GM12878 (cell line): ENCODE results near the gene FBXL7. TPM values are rescaled to one million over a fixed set of nuclear protein-coding genes. Genes with fewer than 3 reads are reported as not detected.

Experiments
- ATAC-seq: fragments of 200-7000 bp; cut with Tn5 transposase; 3 replicates; pipeline ENCODE4 v1.9.1; 2020; ENCODE audit warnings: mild to moderate bottlenecking, moderate library complexity
- BruUV-seq: library from RNA; stranded (reverse); fragments of 400-500 nt; replicated peaks from 2 replicates; lab custom pipeline; 2021; lab: Mats Ljungman, UMichigan
- CTCF ChIA-PET: fragments of 300-600 bp; sonication (Branson Sonifier 250); formaldehyde crosslinking; extraction: SDS; loops from one replicate; lab custom pipeline; 2021; ENCODE audit warnings: inconsistent platforms; lab: Yijun Ruan, JAX
- POLR2A ChIA-PET: fragments of 350-600 bp; formaldehyde crosslinking; extraction: SDS; loops from one replicate; lab custom pipeline; 2021; ENCODE audit warnings: inconsistent platforms; lab: Charles Lee
- RAD21 ChIA-PET: fragments of 300-600 bp; sonication (Branson Sonifier 250); formaldehyde crosslinking; loops from one replicate; lab custom pipeline; 2023; ENCODE audit warnings: antibody characterized with exemption; ENCODE audit not compliant: unreplicated experiment; lab: Charles Lee
- SMC1A ChIA-PET: fragments of 300-600 bp; sonication (Branson Sonifier 250); formaldehyde crosslinking; loops from one replicate; lab custom pipeline; 2023; ENCODE audit not compliant: unreplicated experiment, uncharacterized antibody; lab: Charles Lee
- DNase-seq: peaks from one replicate; pipeline ENCODE4 v3.0.0-alpha.2; 2011; ENCODE audit warnings: low read depth, low spot score
- FAIRE-seq: peaks from 3 replicates; lab custom pipeline; 2011; peaks lifted over from hg19 to GRCh38; lab: Jason Lieb, UNC
- H2AFZ ChIP-seq: 2 replicates; pipeline ENCODE4 v1.6.0; 2011; ENCODE audit warnings: low read depth, low read length, control low read depth; ENCODE audit not compliant: control insufficient read depth
- H3K27ac ChIP-seq: 2 replicates; pipeline ENCODE4 v1.5.1; 2011; ENCODE audit warnings: control low read depth; ENCODE audit not compliant: control insufficient read depth, insufficient read depth
- H3K27me3 ChIP-seq, 2 experiments: replicated peaks in 1 of 2; 2 replicates each; pipeline versions ENCODE4 v1.6.0 to v1.6.1; 2011; ENCODE audit warnings: low read length in 1 of 2; ENCODE audit not compliant: control insufficient read depth in 2 of 2, insufficient read depth in 2 of 2
- H3K36me3 ChIP-seq, 2 experiments: 2 replicates each; pipeline ENCODE4 v1.5.1; 2011; ENCODE audit warnings: low read length in 1 of 2; ENCODE audit not compliant: control insufficient read depth in 2 of 2, insufficient read depth in 2 of 2
- H3K4me1 ChIP-seq: 2 replicates; pipeline ENCODE4 v1.6.1; 2011; ENCODE audit warnings: mild to moderate bottlenecking, low read length, moderate library complexity, mixed read lengths; ENCODE audit not compliant: control insufficient read depth, insufficient read depth
- H3K4me2 ChIP-seq: 2 replicates; pipeline ENCODE4 v1.6.0; 2011; ENCODE audit warnings: control low read depth; ENCODE audit not compliant: control insufficient read depth, insufficient read depth
- H3K4me3 ChIP-seq: fragments of 200-600 bp; sonication (generic); 2 replicates; pipeline ENCODE4 v1.5.1; 2016
- H3K79me2 ChIP-seq: 2 replicates; pipeline ENCODE4 v1.6.0; 2011; ENCODE audit warnings: low read length; ENCODE audit not compliant: control insufficient read depth, insufficient read depth
- H3K9ac ChIP-seq: 2 replicates; pipeline ENCODE4 v1.8.0; 2011; ENCODE audit warnings: low read length, control low read depth, mixed read lengths; ENCODE audit not compliant: control insufficient read depth, insufficient read depth
- H3K9me3 ChIP-seq: replicated peaks from 3 replicates; pipeline ENCODE4 v1.5.1; 2011; ENCODE audit warnings: mild to moderate bottlenecking, low read length; ENCODE audit not compliant: control insufficient read depth, insufficient read depth
- H4K20me1 ChIP-seq: 2 replicates; pipeline ENCODE4 v1.6.0; 2011; ENCODE audit not compliant: control insufficient read depth, insufficient read depth
- BHLHE40 ChIP-seq, 2 experiments: fragments of 450-650 bp in 1 of 2; IDR thresholded peaks; 2 replicates each; pipeline ENCODE4 v1.6.1; 2011 to 2017; ENCODE audit warnings: low read depth in 2 of 2, borderline replicate concordance in 1 of 2, improper control_type of control experiment in 1 of 2, low read length in 1 of 2, mild to moderate bottlenecking in 1 of 2
- E4F1 ChIP-seq: fragments of 450-650 bp; IDR thresholded peaks from 2 replicates; pipeline ENCODE4 v1.6.1; 2018; ENCODE audit warnings: borderline replicate concordance, mild to moderate bottlenecking; ENCODE audit not compliant: partially characterized antibody
- GATAD2B ChIP-seq: fragments of 450-650 bp; conservative IDR thresholded peaks from 2 replicates; pipeline ENCODE4 v1.6.1; 2017; ENCODE audit warnings: low read depth, mild to moderate bottlenecking, moderate library complexity
- HCFC1 ChIP-seq: fragments of 150-350 bp; IDR thresholded peaks from 2 replicates; pipeline ENCODE4 v1.6.1; 2014; ENCODE audit warnings: low read length
- HSF1 ChIP-seq: fragments of 150-350 bp; IDR thresholded peaks from 2 replicates; pipeline ENCODE4 v1.6.1; 2014; ENCODE audit warnings: mild to moderate bottlenecking, low read depth, low read length
- KLF5 ChIP-seq: fragments of 450-650 bp; IDR thresholded peaks from 2 replicates; pipeline ENCODE4 v1.6.1; 2014; ENCODE audit warnings: mild to moderate bottlenecking; ENCODE audit not compliant: partially characterized antibody
- LARP7 ChIP-seq: fragments of 450-650 bp; IDR thresholded peaks from 2 replicates; pipeline ENCODE4 v1.6.1; 2017; ENCODE audit warnings: mild to moderate bottlenecking
- MEF2A ChIP-seq: IDR thresholded peaks from 2 replicates; pipeline ENCODE4 v1.6.1; 2011; ENCODE audit warnings: low read depth, mild to moderate bottlenecking, low read length, moderate library complexity; ENCODE audit not compliant: insufficient read depth
- MXI1 ChIP-seq: fragments of 150-350 bp; IDR thresholded peaks from 2 replicates; pipeline ENCODE4 v1.6.1; 2011; ENCODE audit warnings: low read depth, mild to moderate bottlenecking, inconsistent platforms, low read length, improper control_type of control experiment
- NFYB ChIP-seq: IDR thresholded peaks from 2 replicates; pipeline ENCODE4 v1.6.1; 2011; ENCODE audit warnings: low read depth, mild to moderate bottlenecking, low read length, improper control_type of control experiment, moderate library complexity; ENCODE audit not compliant: insufficient read depth
- PKNOX1 ChIP-seq: fragments of 450-650 bp; IDR thresholded peaks from 2 replicates; pipeline ENCODE4 v1.6.1; 2016; ENCODE audit warnings: mild to moderate bottlenecking
- SIX5 ChIP-seq: IDR thresholded peaks from 2 replicates; pipeline ENCODE4 v1.6.1; 2011; ENCODE audit warnings: mild to moderate bottlenecking, low read depth, low read length, moderate library complexity; ENCODE audit not compliant: severe bottlenecking
- ZBTB40 ChIP-seq: fragments of 450-650 bp; IDR thresholded peaks from 2 replicates; pipeline ENCODE4 v1.6.1; 2016; ENCODE audit warnings: mild to moderate bottlenecking, moderate library complexity, borderline replicate concordance
- WGBS: methylation state at CpG from one replicate; pipeline ENCODE4 v1.1.6; 2016; ENCODE audit warnings: low lambda C conversion rate; ENCODE audit not compliant: insufficient replicate concordance, insufficient coverage; ENCODE audit errors: missing lambda C conversion rate; 5-methylcytosine and 5-hydroxymethylcytosine counted together
- in situ Hi-C: fragments of 300-500 bp; cut with MboI; formaldehyde crosslinking; loops from 9 replicates; pipeline ENCODE4 v1.14.3; 2018; ENCODE audit warnings: mixed read lengths
- intact Hi-C: fragments of 100-400 bp; cut with micrococcal nuclease; formaldehyde crosslinking; loops from one replicate; pipeline ENCODE4 v1.14.2; 2022; ENCODE audit not compliant: unreplicated experiment
- polyA plus RNA-seq, 11 experiments: library from polyadenylated mRNA; depleted of rRNA in 4 of 11; unstranded in 6 of 11; stranded (reverse) in 5 of 11; fragments of >200 nt; fragmentation: Nextera tagmentation in 4 of 11; fragmentation: Illumina TruSeq in 1 of 11; extraction: Ambion mirVana in 4 of 11; extraction: Trizol in 1 of 11; gene quantifications; 1 replicate in 1 of 11; 2 replicates in 10 of 11; pipeline versions ENCODE4 v1.2.1 to v1.2.3, GENCODE V29; 2011 to 2016; ENCODE audit warnings: inconsistent platforms in 2 of 11, missing spikeins in 2 of 11, low read depth in 1 of 11
- total RNA-seq, 4 experiments: library from RNA; depleted of rRNA in 3 of 4; stranded (reverse); fragments of >200 nt in 3 of 4; fragmentation: Illumina TruSeq in 1 of 4; extraction: Trizol in 1 of 4; gene quantifications; 2 replicates each; pipeline versions ENCODE4 v1.2.1 to v1.2.3, GENCODE V29; 2013 to 2021

FBXL7 gene
- total and polyA plus RNA-seq, 10 of the 15 experiments (the other 5 are each of a cell fraction or from before 2014, with no cell fraction given), result 0.03 to 0.44 (median 0.16) TPM

- intact Hi-C loops (no loop called here), in situ Hi-C loops (no loop called here)
- no peak for ATAC-seq
- TF ChIP-seq E4F1, result no peak
- TF ChIP-seq ZBTB40, result no peak
- no peak for TF ChIP-seq BHLHE40 (IDR thresholded peaks at IDR 0.05; ENCODE audit: borderline replicate concordance in 1 of 2, low read depth in 2 of 2, low read length in 1 of 2)
- no peak for TF ChIP-seq LARP7
- TF ChIP-seq HSF1, result no peak
- no peak for TF ChIP-seq MEF2A
- no peak for TF ChIP-seq NFYB
- TF ChIP-seq SIX5, result no peak
- TF ChIP-seq GATAD2B, result no peak
- no peak for TF ChIP-seq PKNOX1
- no peak for TF ChIP-seq MXI1
- TF ChIP-seq HCFC1, result no peak
- TF ChIP-seq KLF5, result no peak
Observed at GRCh38 chr5:15885156-15885555, 385.2 kb downstream of the FBXL7 start.

More at GRCh38 chr5:15885156-15885555, 385.2 kb downstream of the FBXL7 start:
- ChIA-PET SMC1A (no interaction called here), RAD21 (no interaction called here), CTCF (no interaction called here), POLR2A (no interaction called here)
- no peak overlapping the region for H3K4me2 ChIP-seq
- no peak overlapping the region for H3K27ac ChIP-seq
- H4K20me1 ChIP-seq, result no peaks in the 10 kb centered on the region
- H3K9me3 ChIP-seq, result no peaks in the 10 kb centered on the region
- BruUV-seq, result no TSS peak
- no peak overlapping the region for H2AFZ ChIP-seq
- no peaks in the 10 kb centered on the region for H3K27me3 ChIP-seq
- H3K4me1 ChIP-seq, result no peaks in the 10 kb centered on the region
- H3K36me3 ChIP-seq, result no peaks in the 10 kb centered on the region
- no peaks in the 10 kb centered on the region for H3K79me2 ChIP-seq
- DNase-seq (no peak), FAIRE-seq (no peak)
- H3K4me3 ChIP-seq, result no peak overlapping the region
- 2% methylated on average over 3 of the region's 3 CpGs for WGBS
- H3K9ac ChIP-seq, result no peak overlapping the region
